SU-DHL-6 (cell line): ENCODE measurements around the gene RBKS.

Experiments
- EZH2phosphoT487 ChIP-seq: fragments of 200-600 bp; sonication (generic), shearing (Covaris generic); conservative IDR thresholded peaks from 2 replicates; pipeline ENCODE4 v1.6.1; 2018; ENCODE audit warnings: mild to moderate bottlenecking, antibody characterized with exemption, low read length, moderate library complexity, mixed read lengths
- TF ChIP-seq, protein P1 (sequence below): fragments of 200-600 bp; sonication (generic); IDR thresholded peaks from one replicate; pipeline ENCODE4 v1.5.1; 2017; ENCODE audit warnings: antibody characterized with exemption, mild to moderate bottlenecking, low read length, moderate library complexity; ENCODE audit not compliant: insufficient read depth, poor library complexity, severe bottlenecking

DNA sequence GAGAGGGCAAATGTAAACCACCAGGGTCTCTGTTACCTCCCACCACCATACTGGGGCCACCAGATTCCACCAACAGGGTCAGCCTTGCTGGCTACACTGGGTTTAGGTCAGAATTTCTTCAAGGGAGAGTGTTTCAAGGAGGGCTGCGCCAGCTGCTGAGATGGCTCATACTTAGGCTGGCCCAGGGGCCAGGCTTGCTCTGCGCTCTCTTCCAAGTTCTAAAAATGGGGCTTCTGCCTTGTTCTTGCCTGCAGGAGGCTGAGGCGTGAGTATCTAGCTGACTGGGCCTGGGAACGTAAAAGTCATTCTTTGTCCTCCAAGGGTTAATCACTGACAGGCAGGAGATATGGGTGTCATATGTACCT lies 90.6 kb downstream of the RBKS start:
- TF ChIP-seq, protein P1, sequence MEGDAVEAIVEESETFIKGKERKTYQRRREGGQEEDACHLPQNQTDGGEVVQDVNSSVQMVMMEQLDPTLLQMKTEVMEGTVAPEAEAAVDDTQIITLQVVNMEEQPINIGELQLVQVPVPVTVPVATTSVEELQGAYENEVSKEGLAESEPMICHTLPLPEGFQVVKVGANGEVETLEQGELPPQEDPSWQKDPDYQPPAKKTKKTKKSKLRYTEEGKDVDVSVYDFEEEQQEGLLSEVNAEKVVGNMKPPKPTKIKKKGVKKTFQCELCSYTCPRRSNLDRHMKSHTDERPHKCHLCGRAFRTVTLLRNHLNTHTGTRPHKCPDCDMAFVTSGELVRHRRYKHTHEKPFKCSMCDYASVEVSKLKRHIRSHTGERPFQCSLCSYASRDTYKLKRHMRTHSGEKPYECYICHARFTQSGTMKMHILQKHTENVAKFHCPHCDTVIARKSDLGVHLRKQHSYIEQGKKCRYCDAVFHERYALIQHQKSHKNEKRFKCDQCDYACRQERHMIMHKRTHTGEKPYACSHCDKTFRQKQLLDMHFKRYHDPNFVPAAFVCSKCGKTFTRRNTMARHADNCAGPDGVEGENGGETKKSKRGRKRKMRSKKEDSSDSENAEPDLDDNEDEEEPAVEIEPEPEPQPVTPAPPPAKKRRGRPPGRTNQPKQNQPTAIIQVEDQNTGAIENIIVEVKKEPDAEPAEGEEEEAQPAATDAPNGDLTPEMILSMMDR = no peak
- no peak for TF ChIP-seq EZH2phosphoT487
